Stimulated activated CD4-positive, alpha-beta T cell treated with anti-CD3 and anti-CD28 coated beads, Interleukin-2, amount 100 ng/mL, for 24 hours (primary cell): ENCODE data around the gene CIBAR2.
"Not testable (repeated sequence)": the region's sequence is repeated elsewhere in the genome, so short reads cannot be mapped to it uniquely, and the experiment has no call there.

Source experiments
- DNase-seq, 2 donors: peaks; one replicate each; pipeline ENCODE4 v3.0.0-alpha.2; 2020

CIBAR2 gene

DNA sequence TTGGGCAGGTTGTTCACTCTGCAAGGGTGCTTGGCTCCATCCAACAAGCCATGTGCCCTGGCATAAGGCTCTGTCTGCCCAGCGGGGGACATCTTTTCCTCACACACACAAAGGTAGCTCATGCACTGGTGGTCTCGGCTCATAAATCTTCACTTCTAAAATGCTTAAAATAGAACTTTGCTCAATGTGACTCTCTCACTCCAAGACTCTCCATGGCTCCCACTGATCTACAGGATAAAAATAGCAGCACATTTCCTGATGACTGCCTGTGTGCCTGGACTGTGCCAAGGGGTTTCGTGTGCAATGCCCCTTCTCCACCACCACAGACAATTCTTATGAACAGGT lies 15.1 kb upstream of the CIBAR2 start:
- no peak for DNase-seq

DNA sequence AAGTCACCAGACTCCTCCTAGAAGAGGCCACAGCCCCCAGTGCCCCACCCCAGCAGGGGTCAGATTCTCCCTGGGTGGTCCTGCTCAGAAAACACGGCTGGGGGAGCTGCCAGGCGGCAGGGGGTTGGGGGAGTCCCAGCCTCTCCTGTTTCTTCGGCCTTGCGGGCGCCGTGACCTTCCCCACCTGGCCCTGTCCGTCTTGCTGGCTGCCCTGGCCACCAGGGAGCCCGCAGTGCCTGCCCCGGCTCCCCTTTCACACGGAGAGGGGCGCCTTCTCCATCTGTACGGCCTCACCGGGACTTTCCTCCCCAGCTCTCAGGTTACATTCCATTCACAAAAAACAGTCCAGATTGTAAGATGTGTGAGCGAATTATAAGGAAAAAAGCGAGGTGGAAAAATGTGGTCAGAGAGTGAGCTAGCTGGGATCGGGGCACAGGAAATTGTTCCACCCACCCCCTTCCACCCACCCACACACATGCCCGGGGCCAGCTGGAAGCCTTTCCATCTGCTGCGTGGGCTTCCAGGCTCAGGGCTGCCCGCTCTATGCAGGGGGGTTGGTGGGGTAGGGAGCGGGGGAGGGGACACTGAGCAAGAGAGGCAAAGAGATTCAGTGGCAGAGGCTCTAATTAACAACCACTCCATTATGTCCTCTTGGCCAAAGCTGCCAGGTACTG lies 14.6 kb upstream of the CIBAR2 start:
- DNase-seq, result peak; percentile 36 to 57

DNA sequence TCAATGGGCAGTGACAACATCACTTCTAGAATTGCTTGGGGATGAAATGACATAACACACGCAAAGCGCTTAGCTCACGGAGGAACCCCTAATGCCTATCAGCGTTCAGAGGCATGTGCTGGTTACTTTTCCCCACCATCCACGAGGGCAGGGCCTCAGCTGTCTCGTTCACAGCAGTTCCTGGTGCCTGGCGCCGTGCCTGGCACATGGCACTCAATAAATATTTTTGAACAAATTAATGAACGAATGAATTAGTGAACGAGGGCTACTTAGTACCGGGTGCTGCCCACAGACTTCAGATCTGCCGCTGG lies 14.1 kb upstream of the CIBAR2 start:
- no peak for DNase-seq

DNA sequence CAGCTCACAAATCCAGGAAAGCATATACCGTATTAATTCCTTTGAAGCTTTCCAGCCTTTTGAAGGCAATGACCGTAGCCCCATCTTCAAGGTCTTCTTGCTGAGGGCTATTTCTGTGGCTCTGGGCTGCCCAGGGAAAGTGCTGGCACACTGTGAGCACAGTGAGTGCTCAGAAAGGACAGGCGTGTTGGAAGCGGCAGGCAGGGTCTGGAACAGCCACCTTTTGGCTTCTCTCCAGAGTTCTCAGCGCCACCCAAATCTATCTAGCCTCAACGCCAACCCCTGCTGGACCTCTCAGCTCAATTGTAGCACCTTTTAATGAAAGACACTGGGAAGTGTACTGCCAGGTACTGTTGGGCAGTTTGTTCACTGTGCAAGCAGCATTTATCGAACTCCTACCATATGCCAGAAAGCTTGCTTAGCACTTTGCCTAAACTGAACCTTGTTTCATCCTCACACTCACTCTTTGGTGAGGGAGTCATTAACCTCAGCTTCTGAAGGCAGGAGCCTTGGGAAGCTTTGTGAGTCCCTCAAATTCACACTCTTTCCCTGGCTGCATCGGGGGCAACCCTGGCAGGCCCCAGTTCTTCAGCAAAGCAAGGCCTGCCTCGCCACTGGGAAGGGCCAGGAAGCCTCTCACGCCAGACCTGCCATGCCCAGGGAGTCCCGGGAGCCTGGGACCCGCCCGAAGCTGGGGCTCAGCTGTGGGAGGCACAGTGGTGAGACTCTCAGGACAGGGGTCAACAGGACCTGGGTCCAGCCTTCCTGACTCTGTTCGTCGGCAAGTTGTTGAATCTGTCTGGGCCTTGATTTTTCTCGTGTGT lies 13.5 kb upstream of the CIBAR2 start:
- no peak for DNase-seq

DNA sequence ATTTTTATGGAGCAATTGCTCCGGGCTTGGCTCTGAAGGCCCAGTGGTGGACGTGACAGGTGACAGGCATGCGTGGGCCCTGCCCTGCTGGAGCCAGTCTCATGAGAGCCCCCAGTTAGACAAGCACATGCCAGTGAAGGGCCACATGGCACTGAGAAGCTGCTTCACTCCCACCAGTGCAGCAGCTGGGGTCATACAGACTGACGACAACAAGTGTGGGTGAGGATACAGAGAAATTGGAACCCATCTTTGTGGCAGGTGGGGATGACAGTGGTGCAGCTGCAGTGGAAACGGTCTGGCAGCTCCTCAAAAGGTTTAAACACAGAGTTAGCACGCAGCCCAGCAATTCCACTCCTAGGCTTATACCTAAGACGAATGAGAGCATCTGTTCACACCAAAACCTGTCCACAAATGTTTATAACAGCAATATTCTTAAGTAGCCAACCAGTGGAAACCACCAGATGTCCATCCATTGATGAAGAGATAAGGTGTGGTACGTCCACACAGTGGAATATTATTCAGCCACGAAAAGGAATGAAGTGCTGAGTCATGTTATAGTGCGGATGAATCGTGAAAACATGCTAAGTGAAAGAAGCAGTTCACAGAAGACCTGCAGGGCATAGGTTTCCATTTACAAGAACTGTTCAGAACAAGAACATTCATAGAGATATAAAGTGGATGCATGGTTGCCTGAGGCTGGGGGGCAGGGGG lies 12.5 kb upstream of the CIBAR2 start:
- no peak for DNase-seq

DNA sequence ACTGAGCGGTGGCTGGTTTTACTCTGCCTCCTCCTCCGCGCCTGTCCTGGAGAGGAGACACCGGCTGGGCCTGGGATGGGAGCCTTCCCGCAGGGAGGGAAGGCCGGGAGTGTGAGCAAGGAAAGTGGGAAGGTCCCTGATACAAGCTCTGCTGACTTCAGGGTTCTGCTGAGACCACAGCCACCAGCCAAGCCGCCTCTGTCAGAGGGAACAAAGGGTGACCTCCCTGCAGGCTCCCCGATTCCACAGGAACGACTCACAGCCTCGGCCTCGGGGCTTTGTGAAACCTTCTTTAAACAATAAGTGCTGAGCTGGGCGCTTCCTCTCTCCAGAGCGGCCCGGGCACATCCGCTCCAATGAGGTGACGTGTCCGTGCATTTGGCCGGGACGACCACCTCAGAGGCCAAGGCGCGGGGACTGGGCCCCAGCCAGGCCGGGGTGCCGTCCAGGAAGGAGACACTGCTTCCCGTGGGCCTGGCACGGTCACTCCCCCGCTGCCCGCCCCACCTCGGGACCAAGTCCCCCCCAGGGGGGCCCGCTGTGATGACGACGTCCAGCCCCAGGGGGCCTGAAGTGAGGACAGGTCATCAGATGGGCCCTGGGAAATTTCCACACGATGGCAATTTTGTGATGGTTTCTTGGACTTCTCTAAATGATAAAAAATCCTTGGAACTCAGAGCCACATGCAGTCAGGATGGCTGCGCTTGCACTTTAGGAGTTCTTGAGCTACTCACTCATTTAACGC lies 11.8 kb upstream of the CIBAR2 start:
- no peak for DNase-seq

DNA sequence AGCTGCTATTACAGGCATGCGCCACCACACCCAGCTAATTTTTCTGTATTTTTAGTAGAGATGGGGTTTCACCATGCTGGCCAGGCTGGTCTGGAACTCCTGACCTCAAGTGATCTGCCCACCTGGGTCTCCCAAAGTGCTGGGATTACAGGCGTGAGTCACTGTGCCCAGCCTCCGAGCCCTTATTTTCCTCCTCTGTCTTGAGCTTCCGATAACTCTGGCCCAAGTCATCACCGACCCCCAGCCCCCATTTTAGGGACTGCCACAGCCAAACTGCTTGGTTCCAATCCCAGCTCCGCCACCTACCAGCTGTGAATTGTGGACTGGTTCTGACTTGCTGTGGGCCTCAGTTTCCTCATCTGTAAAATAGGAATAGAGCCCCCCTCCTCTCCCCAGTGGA lies 11.2 kb upstream of the CIBAR2 start:
- not testable (repeated sequence) for DNase-seq

DNA sequence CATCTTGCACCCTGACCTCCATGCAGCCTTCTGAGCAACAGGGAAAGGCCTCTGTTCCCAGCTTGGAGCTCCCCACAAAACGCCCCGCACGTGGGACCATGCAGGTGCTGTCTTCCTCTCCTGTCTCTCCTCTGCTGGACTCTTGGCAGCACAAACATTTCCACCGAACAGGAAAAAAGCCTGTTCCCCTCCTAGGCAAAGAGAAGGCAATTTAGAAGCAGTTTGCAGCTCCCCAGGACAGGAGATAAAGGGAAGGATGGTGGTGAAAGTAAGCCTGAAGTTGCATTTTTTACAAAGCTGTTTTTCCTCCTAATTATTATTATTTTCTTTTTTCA lies 7.7 kb upstream of the CIBAR2 start:
- no peak for DNase-seq

DNA sequence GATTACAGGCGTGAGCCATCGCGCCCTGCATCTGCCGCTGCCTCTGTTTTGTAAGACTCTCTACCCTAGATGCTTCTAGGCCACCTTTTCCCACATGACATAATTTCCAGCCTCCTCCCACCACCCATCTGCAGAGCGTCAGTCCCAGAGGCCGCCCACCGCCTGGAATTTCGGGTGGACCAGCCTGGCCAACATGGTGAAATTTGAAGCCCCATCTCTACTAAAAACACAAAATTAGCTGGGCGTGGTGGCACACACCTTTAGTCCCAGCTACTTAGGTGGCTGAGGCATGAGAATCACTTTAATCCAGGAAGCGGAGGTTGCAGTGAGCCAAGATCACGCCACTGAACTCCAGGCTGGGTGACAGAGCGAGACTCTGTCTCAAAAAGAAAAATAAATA lies 5.1 kb upstream of the CIBAR2 start:
- no peak for DNase-seq

DNA sequence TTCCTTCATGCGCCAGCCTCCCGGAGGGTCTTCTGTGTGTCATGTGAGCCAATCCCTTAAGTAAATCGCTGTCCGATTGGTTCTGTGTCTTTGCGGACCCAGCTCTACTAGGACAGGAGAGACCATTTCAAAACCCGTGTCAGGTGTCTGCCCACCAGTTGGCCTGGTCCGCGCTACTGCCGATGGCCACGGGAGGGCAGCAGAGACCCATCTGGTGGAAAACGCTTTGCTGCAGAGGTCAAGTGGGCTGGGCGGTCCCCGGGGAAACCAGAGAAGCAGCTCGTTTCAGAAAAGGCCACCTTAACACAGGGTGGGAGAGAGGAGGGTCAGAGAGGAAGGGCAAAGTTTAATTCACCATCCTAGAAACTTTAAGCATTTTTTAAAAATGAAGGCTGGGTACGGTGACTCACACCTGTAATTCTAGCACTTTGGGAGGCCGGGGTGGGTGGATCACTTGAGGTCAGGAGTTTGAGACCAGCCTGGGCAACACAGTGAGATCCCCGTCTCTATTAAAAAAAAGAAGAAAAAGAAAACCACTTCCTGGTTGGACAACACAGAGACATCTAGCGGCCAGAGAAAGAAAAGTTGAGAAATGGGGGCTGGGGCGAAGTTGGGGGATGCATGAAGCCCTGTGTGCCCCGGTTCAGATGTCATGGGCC lies 2.8 kb upstream of the CIBAR2 start:
- DNase-seq, result peak; percentile 91 to 93

DNA sequence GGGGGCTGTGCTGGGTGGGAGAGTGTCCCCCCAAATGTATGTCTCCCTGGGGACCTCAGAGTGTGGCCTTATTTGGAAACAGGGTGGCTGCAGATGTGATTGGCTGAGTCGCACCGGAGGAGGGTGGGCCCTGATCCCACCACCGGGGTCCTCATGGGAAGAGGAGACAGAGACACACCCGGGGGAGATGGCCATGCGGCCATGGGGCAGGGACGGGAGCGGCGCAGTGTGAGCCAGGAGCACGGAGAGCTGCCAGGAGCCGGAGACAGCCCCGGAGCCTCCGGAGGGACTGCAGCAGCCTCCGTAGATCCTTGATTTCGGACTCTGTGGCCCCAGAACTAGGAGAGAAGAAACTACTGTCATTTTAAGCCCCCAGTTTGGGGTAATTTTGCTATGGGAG lies 1.6 kb upstream of the CIBAR2 start:
- DNase-seq, result no peak

DNA sequence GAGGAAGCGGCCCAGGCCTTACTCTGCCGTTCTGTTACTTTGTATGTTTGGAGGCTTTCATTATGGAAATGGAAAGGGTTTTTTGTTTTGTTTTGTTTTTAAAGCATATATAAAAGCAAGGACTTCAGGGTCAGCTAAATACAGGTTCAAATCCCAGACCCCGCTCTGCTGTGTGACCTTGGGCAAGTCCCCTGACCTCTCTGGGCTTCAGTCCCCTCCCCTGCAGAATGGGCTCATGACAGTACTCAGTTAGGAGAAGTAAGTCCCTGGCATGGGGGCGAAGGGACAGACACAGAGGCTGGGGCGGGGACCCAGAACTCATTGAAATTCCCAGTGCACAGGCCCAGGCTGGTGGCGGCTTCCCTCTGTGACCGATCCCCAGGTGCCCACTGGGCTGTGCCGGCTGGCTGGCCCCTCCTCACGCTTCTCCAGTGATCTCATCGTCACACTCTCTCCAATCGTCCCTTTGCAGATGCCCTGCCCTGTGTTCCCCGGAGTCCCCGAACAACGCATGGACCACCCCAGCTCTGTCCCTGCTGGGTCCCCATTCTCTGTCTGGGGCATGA lies 979 bp upstream of the CIBAR2 start:
- DNase-seq, result no peak

DNA sequence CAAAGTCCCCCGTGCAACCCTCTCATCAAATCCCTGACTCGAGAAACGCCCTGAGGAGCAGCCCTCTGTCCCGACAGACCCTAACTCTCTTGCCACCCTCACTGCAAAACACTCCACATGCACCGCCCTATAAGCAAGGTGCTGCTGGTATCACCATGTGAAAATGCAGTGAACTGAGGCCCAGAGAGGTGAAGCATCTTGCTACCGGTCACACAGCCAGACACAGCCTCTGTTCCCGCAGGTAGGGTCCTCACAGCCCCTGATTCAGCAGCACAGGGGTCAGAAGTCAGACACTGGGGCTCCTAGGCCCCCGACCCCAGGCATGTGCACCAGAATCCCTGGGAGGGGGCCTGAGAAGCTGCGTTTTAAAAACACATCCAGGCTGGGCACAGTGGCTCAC lies 1.1 kb downstream of the CIBAR2 start:
- no peak for DNase-seq

DNA sequence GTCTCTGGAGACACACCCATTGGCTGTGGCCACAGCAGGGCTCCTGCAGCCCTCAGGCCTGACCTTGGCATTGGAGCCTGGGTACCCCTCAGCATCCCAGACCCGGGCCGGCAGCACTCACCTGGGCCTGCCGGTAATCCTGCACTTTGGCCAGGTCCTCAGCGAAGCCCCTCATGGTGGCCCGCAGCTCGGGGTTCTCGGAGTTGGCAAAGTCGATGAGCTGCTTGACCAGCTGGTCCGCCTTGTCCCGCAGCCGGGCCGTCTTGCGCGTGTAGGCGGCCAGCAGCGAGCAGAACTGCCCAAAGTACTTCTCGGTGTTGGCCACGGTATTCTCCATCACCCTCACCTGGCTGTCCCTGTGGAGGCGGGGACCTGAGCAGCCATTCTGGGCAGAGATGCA lies 2.2 kb downstream of the CIBAR2 start:
- DNase-seq, result no peak

DNA sequence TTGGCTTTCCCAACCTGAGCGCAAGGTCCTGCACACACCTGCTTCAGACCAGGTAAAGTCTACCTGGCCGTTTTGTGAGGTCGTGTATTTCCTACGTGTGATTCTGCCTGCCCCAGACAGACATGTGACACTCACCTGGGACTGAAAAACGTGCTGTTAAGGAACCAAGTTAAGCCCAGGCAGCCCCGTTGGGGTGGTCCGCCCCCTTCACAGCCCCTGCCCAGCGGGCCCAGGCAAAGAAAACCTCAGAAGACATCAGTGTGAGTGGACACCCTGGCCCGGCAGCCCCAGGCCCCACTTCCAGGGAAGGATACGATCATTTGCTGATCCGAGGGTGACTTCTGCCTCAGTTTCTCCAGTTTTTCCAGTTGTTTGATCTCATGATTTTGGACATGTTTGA lies 4.7 kb downstream of the CIBAR2 start:
- DNase-seq, result no peak

DNA sequence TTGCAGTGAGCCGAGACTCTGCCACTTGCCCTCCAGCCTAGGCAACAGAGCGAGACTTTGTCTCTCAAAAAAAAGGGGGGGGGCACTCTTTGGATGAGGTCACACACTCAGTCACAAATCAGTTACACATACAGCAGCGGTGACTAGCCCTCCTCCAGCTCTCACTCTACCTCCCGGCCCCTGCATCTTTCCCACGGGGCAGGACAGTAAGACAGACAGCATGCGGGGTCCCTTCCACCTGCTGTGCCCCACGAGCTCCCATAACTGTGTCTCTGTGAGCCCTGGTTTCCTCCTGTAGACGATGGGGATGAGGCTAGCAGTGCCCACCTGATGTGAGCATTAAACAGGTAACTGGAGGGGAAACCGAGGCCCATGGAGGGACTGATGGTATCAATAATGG lies 5.2 kb downstream of the CIBAR2 start:
- no peak for DNase-seq

DNA sequence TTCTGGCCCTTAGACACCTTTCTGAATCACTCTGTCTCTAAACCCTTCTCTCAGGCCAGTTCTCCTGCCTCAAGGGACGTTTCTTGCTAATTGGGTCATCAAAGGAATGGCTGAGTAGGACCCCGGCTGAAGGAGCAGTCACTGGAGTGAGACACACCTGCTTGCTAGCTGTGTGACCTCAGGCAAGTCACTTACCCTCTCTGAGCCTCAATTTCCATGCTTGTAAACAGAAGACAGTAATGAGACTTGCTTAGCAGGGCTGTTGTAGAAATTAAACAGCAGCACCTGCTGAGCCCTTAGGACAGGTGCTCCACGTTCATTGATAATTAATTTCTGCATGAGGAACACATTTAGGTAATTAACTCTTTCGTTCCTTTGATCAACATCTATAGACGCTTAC lies 6.8 kb downstream of the CIBAR2 start:
- DNase-seq, result no peak

DNA sequence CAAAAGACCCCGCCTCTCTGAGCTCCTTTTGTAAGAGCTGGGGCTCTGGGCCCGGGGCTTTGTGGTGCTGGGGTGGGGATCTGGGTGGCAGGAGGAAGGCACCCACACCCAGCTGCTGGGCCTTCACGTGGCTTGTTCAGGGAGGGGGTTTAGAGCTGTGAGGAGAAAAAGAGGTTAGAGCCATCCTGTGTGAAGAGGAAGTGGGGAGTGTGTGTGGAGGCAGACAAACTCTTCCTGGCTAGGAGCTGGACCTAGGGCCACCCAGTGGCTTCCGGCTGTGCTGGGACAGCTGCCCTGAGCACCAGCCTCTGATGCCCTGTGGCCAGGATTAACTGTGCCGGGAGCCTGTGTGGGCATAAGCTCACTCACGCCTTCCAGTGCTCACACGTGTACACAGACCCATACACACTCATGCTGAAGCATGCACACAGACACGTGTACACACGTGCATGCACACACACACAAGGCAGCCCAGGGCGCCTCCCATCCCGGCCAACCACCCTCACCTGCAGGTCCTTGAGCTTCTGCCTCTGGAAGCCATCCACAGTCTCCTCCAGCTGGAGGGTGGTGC lies 7.4 kb downstream of the CIBAR2 start:
- DNase-seq, result no peak

DNA sequence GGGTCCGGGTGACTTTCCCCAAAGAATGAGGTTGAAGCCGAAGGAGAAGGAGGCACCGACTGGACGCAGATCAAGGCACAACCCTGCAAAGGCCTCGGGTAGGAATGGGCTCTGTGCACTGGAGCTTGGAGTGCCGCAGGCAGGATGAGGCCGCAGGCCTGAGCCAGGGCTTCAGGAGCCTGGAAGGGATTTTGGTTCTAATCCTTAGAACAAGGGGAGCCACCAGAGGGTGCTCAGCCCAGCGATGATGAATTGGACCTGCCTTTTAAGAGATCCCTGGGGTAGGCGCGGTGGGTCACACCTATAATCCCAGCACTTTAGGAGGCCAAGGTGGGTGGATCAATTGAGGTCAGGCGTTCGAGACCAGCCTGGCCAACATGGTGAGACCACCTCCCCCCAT lies 8.1 kb downstream of the CIBAR2 start:
- DNase-seq, result no peak

DNA sequence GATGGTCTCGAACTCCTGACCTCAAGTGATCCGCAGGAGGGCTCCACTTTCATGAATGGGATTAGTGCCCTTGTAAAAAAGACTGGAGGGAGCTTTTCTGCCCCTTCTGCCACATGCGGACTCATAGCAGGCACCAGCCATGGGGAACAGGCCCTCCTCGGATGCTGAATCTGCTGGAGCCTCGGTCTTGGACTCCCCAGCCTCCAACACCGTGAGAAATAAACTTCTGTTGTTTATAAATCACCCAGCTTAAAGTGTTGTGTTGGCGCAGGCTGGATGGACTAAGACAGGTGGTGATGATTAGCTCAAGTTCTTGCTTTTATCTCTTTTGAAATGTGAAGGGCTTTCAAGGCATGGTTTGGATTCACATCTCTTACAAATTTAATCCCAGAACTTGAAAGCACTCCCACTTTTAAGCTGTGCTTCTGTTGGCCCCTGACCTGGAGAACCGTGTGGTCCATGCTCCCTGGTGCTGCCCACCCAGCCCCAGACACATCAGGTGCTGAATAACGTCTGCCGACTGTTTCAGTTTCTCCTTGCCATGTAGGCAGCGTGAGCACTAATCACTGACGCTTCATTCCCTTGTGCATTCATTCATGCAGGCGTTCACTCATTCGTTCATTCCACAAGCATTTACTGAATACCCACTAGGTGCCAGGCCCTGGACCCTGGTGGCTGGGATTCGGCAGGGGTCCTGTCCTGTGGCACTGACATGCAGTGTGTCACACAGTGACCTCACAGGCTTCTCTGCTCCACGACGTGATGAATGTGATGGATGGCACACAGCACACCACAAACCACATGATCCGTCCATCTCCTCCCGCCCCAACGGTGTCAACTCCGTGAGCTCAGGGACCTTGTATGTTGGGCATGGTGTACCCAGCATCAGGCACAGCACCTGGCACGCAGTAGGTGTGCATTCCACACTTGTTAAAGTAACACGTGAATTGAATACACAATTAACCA lies 8.9 kb downstream of the CIBAR2 start:
- no peak for DNase-seq

DNA sequence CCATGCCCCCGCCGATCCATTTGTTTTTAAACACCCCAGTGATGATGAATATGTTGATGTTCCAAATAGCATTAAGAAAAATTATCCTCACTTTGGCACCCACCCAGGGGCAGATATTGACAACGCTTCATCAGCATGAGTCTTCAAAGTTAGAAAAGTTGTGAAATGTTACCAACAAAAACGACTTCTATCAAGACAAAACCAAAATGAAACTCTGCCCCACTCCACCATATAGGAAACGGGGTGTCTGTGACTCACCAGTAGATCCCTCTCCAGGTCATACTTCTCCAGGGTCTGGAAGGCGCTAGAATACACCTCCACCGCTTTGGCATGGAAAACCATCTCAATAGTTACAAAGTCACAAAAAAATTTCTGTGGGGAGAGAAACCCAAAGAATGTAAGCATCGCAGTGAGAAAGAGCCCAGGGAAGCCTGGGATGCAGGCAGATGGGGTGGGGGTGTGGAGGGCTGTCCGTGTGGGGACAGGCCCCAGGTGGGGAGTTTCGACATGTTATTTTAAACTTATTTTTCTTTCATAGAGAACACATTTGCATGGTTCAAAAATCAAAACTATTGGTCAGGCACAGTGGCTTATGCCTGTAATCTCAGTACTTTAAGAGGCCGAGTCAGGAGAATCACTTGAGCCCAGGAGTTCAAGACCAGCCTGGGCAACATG lies 10.2 kb downstream of the CIBAR2 start:
- DNase-seq, result no peak
